Measurements from ENCODE around the gene FAAH2. TPM values are rescaled to one million over a fixed set of nuclear protein-coding genes. Genes with fewer than 3 reads are reported as not detected.

Gene FAAH2
- polyA plus RNA-seq, 1 donor from 2014 or later: 9.3 TPM

- Histone ChIP-seq H3F3A (ENCODE audit: insufficient read depth, low read length, poor library complexity, severe bottlenecking) (no peaks in the 10 kb centered on the region), H3K9me3 (ENCODE audit: low read length) (no peaks in the 10 kb centered on the region), H3K9ac (ENCODE audit: low read length) (no peak overlapping the region), H3K4me2 (ENCODE audit: low read length) (no peak overlapping the region), H3K27ac (ENCODE audit: low read length) (no peak overlapping the region), H4K20me1 (ENCODE audit: insufficient read depth) (no peaks in the 10 kb centered on the region), H3K9me2 (ENCODE audit: insufficient read depth, low read length) (no peaks in the 10 kb centered on the region), H3K79me2 (replicated peaks; ENCODE audit: insufficient read depth, low read length) (no peaks in the 10 kb centered on the region), H3K36me3 (ENCODE audit: insufficient read depth, low read length) (no peaks in the 10 kb centered on the region), H3K27me3 (ENCODE audit: insufficient read depth, low read depth, low read length) (no peaks in the 10 kb centered on the region), H2AFZ (ENCODE audit: low read depth, low read length) (no peak overlapping the region), H3K4me3 (ENCODE audit: low read length) (no peak overlapping the region)
- TF ChIP-seq TAF1 (IDR thresholded peaks at IDR 0.05; ENCODE audit: low read depth): no peak
- TF ChIP-seq, protein P1, sequence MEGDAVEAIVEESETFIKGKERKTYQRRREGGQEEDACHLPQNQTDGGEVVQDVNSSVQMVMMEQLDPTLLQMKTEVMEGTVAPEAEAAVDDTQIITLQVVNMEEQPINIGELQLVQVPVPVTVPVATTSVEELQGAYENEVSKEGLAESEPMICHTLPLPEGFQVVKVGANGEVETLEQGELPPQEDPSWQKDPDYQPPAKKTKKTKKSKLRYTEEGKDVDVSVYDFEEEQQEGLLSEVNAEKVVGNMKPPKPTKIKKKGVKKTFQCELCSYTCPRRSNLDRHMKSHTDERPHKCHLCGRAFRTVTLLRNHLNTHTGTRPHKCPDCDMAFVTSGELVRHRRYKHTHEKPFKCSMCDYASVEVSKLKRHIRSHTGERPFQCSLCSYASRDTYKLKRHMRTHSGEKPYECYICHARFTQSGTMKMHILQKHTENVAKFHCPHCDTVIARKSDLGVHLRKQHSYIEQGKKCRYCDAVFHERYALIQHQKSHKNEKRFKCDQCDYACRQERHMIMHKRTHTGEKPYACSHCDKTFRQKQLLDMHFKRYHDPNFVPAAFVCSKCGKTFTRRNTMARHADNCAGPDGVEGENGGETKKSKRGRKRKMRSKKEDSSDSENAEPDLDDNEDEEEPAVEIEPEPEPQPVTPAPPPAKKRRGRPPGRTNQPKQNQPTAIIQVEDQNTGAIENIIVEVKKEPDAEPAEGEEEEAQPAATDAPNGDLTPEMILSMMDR (IDR thresholded peaks at IDR 0.05; ENCODE audit: poor library complexity, severe bottlenecking): peak; percentile 22
- TF ChIP-seq SMC3 (conservative IDR thresholded peaks at IDR 0.05; ENCODE audit: poor library complexity): no peak
These were observed 242.3 kb downstream of the FAAH2 start for GRCh38 chrX:57528670-57529255.

Other genes starting within 250 kb of the FAAH2 start
- gene SPIN2B, start 165.2 kb upstream of the FAAH2 start, polyA plus RNA-seq: 25.3 and 32.5 TPM in 2 replicates
- gene SPIN2A, start 149.3 kb upstream of the FAAH2 start, polyA plus RNA-seq: 1.2 and 2.5 TPM in 2 replicates